ENCODE measurements around the gene GPR87. TPM values are rescaled to one million over a fixed set of nuclear protein-coding genes. Genes with fewer than 3 reads are reported as not detected.

Gene GPR87
- polyA plus RNA-seq, 12 donors = 1.4 to 7.4 (median 5.0) TPM; not detected in 9

DNA sequence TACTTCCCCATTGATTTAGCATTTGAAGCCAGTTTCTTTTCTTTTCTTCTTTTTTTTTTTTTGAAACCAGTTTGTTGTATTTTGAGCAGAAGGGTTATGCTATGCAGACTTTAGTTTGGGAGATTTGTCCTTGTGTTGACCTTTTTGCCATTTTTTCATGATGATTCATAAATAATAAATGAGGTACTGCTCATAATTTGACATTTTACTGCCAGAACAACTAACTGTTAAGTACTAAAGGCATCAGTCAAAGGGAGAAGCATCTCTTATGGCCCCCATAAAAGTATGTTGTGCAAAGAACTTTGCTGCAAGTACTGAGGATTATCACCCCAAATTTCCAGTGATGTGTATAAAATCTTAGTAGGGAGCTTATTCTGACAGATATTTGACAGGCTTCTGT, 1.7 kb upstream of the GPR87 start:
- no peak for DNase-seq

DNA sequence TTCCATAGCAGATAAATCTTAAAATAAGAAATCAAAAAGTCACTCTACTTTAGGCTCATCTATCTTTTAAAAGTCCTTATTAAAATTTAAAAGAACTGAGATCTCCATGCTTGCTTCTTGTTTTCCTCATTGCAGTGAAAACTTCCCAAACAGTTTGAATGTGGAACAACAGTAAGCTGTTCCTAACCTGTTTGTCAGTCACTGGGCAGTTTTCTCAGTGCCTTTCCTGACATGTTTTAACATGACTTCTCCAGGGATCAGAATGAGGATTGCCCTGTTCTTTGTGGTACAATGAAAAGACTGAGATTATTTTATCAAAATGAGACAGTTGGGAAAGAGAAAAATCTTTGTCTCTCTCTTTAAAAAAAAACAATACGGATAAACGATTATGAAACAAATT, 774 bp downstream of the GPR87 start:
- no peak for DNase-seq

DNA sequence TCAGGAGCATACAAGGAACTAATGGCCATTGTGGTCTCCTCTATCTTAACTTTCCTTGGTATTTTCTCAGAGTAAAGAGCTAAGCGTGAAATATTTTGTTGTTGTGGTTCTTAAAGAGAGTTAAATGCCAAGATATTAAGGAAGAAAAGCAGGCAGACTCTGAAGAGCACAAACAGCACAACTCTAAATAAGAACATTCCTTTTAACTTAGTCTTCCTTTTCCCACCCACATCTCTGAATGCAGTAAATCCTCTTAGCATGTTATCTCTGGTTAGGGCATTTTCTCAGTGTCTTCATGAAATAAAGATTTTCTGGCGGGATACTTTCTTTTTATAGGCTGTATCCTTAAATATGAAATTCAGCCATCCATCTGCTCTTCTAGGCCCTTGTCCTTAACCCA, 1.5 kb downstream of the GPR87 start:
- DNase-seq = no peak

DNA sequence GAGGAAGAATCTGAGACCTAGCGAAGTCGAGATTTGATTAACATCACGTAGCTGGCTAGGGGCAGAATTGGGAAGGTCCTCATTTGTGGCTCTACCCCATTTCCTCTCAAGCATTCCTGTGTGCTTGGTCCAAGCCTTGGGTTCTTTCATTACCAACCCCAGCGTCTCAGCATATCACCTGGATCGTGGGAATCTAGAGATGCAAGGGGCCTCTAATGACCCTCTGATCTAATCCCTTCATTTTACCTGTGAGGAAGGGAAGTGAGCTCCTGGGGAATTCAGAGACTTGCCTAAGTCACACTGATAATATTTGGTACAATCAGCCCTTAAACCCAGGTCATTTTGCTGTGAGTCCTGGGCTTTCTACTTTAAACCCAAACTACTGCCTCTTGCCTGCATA, 2.0 kb downstream of the GPR87 start:
- DNase-seq = no peak

DNA sequence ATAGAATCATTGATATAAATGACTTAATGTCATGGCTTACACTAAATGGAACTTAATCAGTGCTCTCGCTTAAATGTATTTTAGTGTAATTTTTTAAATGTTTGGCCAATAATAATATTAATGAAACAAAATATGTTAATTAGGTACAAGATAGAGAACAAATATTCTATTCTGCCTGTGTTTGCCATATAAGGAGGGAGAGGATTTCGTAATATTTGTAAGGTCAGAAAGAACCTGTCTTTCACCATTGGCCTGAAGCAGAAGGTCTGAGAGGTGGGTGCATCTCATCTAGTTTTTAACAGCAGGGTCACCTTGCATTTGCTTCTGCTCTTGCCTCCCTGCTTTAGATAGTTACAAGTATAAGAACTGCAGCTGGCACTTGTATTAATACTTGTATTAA, 2.5 kb downstream of the GPR87 start:
- no peak for DNase-seq

DNA sequence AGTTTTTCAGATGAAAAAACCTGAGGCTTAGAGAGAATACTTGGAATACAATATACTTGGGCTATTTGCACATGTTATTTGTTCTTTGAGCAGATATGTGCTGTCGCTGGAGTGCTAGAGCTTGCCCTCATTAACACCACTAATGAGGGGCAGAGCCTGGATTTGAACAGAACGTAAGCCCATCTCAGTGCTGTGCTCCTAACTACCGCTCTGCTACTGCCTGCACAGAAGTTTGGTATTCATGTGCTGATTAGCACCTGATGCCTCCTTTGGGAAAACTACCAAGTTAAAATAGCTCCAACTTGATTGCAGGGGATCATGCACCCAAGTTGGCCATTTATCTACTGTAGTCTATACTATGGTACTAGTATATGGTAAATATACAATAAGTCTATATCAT, 3.6 kb downstream of the GPR87 start:
- DNase-seq = no peak

DNA sequence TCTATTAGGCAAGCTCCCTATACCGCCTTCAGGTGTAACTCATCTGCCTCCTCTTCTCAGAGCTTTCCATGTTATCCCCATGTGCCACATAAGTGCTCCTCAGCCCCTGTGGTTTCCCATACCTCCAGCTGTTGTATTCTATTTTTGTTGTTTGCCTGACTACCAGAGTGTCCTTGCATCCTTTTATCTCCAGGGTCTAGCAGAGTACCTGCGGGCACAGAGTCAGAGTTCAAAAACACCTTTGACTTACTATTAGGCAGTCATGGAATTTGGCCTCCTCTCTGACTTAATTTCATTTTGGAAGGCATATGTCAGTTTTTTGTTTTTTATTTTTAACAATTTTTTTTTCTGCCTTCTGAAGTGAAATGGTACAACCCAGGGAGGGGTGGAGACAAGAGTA, 7.1 kb downstream of the GPR87 start:
- DNase-seq = no peak

DNA sequence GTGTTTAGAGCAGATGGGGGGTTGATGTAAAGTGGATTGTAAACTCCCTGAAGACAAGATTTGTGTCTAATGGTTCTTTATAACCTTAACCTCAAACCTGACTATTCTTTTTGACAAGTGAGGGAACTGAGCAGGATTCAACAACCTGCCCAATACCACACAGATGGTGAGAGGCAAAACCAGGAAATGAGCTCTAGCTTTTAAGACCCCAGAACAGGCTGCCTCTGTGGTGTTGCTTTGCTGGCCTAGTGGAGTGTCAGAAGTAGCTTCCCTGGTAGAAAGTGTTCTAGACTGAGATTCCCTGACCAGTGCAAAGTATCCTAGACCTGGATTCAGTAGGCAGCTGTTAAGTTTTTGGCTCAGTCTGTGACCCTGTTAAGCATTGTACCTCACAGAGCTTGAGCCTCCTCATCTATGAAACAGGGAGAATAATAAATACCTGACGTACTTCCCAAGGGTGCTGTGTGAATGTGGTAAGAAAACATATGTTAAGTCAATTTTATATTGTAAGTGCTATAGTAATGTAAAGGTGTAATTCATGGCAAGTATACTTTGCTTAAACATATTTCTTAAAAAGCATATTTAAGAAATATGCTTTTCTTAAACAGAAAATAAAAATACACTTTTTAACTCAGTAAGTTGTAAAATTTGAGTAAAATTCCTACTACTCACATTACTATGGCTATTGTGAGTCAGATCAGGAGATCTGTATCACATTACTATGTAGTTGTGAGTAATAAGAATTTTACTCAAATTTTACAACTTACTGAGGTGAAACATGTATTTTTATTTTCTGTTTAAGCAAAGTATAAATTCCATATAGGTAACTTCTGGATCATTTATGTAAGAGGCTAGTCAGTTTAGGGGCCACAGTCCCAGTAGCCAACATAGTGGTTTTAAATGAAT, 8.8 kb downstream of the GPR87 start:
- no peak for DNase-seq

DNA sequence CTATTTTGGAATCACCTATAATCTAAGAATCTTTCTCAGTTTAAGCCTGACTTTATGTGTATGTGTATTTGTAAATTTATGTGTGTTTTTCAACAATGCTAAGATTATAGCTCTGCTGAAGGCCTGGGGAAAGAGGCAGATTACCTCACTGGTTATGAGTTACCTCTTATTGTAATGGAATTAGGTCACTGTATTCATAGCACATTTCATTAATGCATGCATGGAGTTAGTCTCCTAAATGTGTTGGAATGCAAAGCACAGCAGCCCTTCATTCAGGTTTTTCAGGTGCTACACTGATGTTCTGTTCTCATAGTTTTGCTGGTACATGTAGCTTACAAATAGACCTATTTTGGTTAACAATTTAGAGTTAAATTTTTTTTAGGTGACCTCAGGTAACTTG, 9.5 kb downstream of the GPR87 start:
- no peak for DNase-seq

DNA sequence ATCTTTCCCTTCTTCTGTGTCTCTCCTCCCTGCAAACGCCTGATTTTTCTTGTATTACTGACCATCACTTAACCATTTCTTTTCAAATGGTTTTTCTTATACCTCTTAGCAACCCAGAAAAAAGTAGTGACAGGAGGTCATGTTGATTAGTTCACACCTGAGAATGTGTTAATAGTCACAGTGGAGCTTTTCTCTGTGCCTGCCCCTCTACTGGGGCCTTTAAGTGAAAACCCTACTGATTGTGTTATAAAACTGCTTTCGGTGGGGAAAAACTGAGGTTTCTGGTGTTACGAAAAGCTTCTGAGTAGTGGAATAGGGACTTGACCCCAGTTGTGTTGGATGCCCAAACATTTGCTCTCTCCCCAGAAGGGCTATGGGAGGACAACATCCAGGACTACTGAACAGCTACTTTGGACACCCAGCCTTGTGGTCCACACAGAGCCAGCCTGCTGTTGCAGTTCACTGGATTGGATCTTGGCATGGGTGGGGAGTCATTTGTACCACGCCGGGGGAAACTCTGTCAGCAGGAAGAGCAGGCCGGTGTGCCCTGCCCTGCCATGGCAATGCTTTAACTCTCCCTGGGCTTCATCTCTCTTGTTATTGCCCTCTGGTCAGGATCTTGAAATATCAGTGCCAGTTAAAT, 10.3 kb downstream of the GPR87 start:
- DNase-seq = no peak

DNA sequence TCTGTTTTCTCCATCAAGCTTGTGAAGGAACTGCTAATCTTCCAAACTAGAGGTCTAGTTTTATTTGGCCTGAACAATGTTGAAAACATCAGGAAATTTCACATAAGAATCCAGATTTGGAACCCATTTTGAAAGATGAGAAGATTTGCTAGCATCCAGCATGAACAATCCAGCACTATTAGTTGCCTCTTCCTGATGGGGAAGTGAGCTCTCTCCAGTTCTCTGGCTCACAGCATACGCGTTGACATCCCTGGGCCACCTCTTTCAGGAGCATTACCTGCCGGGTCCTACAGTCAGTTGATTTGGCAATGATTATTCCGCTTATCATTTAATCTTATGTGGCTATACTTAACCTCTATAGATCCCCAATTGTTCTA, 10.9 kb downstream of the GPR87 start:
- DNase-seq = no peak

DNA sequence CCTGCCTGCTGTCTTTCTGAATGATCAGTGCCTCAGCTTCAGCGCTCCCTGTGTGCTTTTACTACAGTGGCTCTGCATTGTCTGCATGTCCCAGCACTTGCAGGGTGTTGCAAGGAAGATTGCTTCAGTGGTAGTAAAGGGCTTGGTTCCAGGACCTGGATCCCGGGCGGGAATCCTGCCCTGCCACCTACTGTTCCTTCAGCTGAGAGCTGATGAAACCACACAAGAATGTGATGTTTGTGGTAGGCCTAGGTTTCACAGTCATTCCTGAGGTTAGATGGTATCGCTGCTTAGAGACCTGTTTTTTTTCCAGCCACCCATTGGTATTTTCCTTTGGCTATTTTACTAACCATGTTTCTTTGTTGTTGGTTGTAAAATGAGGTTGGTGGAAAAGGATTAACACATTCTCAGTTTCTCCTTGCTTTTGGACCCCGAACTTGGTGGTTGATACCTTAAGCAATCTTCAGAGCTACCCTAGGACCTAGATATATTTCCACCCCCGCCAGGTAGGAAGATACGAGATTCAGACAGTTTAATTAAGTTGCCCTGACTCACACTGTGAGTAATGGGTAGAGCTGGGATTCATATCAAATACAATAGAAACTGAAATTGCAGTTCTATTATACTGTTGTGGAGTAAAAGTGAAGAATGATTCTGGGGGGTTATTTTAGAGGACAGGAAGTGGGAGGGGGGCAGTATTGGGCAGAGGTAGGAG, 11.4 kb downstream of the GPR87 start:
- DNase-seq = no peak

DNA sequence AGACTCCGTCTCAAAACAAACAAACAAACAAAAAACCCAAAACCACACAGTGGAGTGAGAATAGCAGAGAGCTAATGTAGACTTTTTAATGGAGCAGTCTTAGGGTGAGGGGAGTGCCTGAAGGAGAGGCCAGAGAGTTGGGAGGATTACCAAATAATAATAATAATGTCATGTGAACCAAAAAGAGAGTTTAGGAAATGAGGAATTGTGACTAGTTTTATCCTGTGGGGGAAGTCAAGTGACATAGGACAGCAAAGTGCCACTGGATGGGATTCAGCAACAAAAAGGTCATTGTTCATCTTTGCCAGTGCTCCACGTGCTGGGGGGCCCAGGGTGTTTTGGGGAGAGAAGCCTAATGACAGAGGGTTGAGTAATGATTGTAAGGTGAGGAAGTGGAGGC, 12.9 kb downstream of the GPR87 start:
- DNase-seq = no peak

DNA sequence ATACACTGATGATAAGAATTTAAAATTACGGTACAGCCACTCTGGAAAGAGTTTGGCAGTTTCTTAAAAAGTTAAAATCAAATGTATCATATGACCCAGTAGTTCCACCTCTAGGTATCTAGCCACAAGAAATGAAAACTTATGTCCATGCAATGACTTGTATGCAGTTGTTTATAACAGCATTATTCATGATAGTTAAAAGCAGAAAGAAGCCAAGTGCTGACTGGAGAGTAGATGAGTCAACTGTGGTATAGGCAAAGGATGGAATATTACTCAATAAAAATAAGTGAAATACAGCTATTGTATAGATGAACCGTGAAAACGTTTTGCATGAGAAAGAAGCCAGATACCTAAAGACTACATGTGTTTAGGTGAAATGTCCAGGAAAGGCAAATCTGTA, 14.8 kb downstream of the GPR87 start:
- DNase-seq = no peak

DNA sequence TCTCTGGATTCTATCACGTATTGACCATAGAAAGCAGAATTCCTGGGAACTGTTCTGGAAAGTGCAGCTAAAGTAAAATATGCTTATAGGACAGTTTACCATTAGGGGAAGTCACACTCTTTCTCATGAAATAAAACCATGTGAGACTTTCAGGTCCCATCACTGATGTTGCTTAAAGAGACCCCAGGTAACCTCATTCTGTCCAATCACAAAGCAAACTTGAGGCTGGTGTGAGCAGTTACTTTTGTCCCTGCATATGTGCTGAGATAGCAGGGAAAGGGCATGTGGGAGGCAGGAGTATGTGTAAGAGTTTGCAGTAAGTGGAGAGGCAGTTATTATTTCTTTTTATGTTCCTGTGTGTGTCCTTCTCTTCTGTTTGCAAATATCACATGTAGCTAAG, 16.1 kb downstream of the GPR87 start:
- no peak for DNase-seq

DNA sequence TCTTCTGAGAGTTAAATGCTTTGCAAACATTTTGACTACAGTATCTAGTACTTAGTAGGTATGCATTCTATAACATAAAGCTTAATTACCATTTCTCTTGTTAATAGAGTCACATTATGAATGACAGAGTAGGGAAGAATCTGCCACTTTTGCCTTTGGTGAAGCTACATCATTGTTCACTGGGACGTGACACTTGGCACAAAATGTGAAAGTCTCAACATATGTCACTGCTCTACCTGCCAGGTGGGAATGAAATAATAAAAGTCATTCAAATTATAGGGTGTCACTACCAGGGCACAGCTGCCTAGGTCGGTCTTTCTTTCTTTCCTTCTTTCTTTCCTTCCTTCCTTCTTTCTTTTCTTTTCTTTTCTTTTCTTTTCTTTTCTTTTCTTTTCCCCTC, 17.6 kb downstream of the GPR87 start:
- DNase-seq = no peak

DNA sequence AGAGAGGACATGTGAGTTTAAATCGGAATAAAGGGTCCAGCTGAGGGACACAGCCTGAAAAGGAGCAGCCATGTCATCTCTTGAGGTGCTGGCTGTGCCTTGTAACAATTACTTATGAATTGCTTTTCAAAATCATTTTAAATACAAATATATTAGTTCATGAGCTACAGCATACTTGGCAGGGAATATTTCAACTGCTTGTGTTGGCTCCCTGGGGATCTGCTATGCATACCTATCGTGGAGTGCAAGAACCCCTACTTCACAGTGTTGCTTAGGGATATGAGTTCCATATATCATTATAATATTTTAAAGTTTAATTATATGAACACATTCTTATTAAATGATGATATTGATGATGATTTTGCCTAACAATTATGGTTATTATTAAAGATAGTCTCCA, 19.2 kb downstream of the GPR87 start:
- DNase-seq = no peak

DNA sequence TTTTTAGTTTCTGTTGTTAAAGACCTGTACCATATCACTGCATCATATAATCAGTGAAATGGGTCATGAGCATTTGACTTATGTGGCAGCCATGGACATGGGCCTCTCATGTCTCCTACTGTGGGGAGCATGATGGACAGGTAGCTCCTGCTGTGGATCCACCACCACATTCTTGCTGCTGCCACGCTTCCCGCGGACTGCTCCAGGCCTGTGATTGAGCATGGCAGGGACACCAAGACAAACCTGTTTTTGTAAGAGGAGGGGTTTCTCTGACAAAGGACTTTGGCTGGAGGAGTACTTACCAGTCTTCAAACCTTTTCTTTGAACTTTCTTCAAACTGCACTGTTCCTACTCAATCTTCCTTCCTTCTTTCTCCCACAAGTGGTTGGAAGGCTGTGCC, 20.4 kb downstream of the GPR87 start:
- no peak for DNase-seq

DNA sequence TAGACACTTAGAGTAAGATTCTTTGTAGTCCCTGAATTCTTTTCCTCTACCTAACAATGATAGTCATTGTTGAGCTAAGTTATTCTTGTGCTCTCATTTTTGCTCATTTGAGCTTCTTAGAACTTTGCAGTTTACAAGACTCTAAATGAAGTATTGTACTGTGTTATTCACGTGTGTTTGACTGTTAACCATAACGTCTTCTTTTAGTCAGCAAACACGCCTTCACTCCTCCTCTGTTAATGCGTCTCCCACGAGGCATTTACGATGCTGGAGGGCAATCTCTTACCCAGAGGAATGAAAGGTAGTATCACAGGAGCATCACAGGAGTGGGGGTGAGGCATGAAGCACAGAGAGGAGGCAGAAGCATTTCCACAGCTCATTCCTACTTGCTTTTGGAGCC, 23.5 kb downstream of the GPR87 start:
- no peak for DNase-seq

DNA sequence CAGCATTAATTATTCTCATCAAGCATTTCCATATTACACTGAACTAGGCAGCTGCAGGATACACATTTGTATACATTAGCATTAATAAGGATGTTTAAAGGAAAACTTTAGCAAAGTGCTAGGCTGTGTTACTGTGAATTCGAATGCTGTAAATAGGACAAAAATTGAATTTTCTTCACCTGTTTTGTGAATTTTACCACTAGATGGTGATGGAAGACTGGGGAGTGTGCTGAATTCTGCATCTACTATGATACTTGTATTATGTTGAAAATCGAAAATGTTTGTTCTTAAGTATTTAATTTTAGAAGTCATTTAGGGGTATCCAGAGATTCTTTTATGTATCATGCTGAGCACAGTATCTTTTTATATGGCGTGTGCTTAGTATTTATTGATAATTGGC, 25.9 kb downstream of the GPR87 start:
- DNase-seq = no peak

DNA sequence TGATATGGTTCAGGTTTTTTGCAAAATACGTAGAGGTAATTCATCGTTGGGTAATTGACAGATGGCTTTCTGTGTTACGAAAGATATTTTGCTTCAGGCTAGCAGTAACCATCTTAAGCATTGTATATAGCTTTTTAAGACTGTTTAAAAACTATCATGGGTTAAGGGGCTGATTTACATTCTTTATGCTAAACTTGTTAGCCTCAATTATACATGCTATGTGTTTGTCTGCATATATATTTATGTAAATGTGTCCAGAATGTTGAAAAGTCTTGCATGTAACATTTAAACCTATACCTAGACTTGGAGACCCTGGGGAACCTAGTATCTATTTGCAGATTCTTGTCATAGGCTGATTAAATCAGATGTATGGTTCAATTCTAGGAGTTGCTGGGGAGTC, 27.2 kb downstream of the GPR87 start:
- no peak for DNase-seq

DNA sequence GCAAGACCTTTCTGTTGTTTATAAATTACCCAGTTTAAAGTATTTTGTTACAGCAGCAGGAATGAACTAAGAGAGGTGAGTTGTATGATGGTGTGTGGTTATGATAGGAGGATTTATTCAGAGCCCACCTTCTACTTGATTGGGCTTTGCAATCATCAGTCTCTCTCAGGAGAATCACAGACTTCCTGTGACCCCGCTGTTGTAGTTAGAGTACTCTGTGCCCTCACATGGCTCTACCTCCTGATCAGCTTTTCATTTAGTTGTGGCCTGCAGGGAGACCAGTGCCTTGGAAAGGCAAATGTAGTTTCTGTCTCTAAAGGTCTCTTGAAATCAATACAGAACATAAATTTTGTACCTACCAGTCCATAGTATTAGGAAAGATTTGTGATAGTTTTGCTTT, 30.7 kb downstream of the GPR87 start:
- DNase-seq = no peak

DNA sequence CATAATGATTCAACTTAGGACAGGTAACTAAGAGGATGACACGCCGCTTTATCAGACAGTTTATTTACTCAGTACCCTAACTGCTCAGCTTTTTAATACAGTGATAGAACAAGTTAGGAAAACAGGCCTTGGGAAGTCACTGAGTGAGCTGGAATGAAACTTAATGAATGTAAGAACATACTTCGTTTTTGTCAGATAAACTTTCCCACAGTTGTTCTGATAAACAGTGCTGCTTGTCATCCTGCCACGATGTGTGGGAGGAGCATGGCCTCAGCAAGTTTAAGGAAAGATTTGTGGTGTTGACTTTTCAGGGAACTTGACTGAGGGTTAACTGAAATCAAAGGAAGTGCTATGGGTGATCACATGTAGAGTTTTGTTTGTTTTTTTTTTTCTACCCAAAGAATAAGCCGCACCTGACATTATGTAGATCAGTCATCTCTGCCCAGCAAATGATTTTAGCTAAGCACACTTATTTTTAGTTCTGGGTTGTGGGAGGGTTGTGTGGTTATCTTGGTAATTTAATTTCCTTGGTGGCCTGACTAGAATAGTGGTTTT, 32.6 kb downstream of the GPR87 start:
- DNase-seq = no peak

All from muscle of arm (tissue), 12 donors.